BJ (cell line): ENCODE measurements around the gene KIAA0825. TPM values are rescaled to one million over a fixed set of nuclear protein-coding genes. Genes with fewer than 3 reads are reported as not detected.

Experiments
- CTCF ChIA-PET: fragments of 350-600 bp; formaldehyde crosslinking; extraction: SDS; loops from one replicate; lab custom pipeline; 2021; ENCODE audit warnings: antibody characterized with exemption, inconsistent platforms; lab: Yijun Ruan, JAX
- POLR2A ChIA-PET: fragments of 300-600 bp; sonication (Branson Sonifier 250); formaldehyde crosslinking; extraction: SDS; loops from one replicate; lab custom pipeline; 2021; ENCODE audit warnings: antibody characterized with exemption; lab: Charles Lee
- DNase-seq: peaks from one replicate; pipeline ENCODE4 v3.0.0-alpha.2; 2011; ENCODE audit warnings: low read depth
- H3K27me3 ChIP-seq: 2 replicates; pipeline ENCODE4 v1.6.0; 2011; ENCODE audit warnings: low read length; ENCODE audit not compliant: control insufficient read depth, insufficient read depth
- H3K36me3 ChIP-seq: 2 replicates; pipeline ENCODE4 v1.5.1; 2011; ENCODE audit warnings: low read length; ENCODE audit not compliant: control insufficient read depth, insufficient read depth
- H3K4me3 ChIP-seq: 2 replicates; pipeline ENCODE4 v1.5.1; 2011; ENCODE audit warnings: low read depth, mild to moderate bottlenecking, control low read depth, low read length
- polyA plus RNA-seq: library from polyadenylated mRNA; depleted of rRNA; stranded (reverse); fragments of >200 nt; gene quantifications from 2 replicates; pipeline ENCODE4 v1.2.3, GENCODE V29; 2011
- TF ChIP-seq, protein P1 (sequence below): IDR thresholded peaks from 2 replicates; pipeline ENCODE4 v1.5.1; 2011; ENCODE audit warnings: low read depth, mild to moderate bottlenecking, control low read depth, inconsistent platforms, low read length, moderate library complexity; ENCODE audit not compliant: insufficient read depth

KIAA0825 gene
- polyA plus RNA-seq, 1 experiment = 0.69 TPM

DNA sequence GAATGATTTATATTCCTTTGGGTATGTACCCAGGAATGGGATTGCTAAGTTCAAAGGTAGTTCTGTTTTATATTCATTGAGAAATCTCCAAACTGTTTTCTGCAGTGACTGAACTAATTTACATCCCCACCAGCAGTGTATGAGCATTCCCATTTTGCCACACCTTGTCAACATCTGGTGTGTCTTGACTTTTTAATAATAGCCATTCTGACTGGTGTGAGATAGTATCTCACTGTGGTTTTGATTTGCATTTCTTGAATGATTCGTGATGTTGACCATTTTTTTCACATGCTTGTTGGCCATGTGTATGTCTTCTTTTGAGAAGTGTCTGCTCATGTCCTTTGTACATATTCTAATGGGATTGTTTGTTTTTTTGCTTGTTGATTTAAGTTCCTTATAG lies 421.5 kb downstream of the KIAA0825 start:
- ChIA-PET POLR2A (no interaction called here), CTCF (no interaction called here)
- Histone ChIP-seq H3K27me3 (no peaks in the 10 kb centered on the region), H3K4me3 (no peak overlapping the region), H3K36me3 (no peaks in the 10 kb centered on the region)
- DNase-seq = no peak
- TF ChIP-seq, protein P1, sequence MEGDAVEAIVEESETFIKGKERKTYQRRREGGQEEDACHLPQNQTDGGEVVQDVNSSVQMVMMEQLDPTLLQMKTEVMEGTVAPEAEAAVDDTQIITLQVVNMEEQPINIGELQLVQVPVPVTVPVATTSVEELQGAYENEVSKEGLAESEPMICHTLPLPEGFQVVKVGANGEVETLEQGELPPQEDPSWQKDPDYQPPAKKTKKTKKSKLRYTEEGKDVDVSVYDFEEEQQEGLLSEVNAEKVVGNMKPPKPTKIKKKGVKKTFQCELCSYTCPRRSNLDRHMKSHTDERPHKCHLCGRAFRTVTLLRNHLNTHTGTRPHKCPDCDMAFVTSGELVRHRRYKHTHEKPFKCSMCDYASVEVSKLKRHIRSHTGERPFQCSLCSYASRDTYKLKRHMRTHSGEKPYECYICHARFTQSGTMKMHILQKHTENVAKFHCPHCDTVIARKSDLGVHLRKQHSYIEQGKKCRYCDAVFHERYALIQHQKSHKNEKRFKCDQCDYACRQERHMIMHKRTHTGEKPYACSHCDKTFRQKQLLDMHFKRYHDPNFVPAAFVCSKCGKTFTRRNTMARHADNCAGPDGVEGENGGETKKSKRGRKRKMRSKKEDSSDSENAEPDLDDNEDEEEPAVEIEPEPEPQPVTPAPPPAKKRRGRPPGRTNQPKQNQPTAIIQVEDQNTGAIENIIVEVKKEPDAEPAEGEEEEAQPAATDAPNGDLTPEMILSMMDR = no peak

DNA sequence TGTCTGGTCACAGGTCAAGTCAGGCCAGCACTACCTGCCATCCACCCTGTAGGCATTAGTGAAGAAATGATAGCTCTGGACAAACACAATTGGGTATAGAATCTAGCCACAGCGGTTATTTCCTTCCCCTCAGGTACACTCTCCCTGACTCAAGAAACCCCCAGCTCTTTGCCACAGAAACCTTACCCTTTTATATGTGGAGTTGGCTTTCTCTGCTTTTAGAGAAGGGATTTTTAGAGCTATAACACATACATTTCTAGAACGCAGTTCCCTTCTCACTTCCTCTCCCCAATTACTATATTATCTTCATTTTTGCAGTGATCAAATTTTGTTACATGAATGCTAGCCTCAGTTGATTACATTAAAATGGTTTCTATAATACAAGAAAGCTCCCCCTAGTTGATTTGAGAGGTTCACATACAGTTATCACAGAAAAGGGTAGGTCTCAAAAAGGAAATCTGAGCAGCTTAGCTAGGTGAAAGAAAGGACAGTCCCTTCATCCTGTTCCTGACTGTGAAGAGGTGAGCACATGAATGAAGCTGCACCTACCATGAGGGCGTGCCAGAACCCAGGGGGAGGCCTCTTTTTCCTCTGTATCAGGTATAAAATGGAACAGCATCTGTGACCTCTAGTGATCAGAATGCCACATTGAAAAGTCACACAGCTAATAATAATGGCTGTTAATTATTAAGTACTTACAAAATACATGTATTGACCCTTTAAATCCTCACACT lies 425.6 kb downstream of the KIAA0825 start:
- TF ChIP-seq, protein P1 = no peak
- H3K27me3 ChIP-seq = no peaks in the 10 kb centered on the region
- CTCF ChIA-PET = interaction anchor here (0.8 to 1.9 kb wide), 3 partner anchors 10 to 39 kb away, joined by 3 to 5 read pairs (median 3); no protein-coding TSS in a partner anchor
- POLR2A ChIA-PET = no interaction called here
- H3K36me3 ChIP-seq = no peaks in the 10 kb centered on the region
- no peak overlapping the region for H3K4me3 ChIP-seq
- DNase-seq = no peak

DNA sequence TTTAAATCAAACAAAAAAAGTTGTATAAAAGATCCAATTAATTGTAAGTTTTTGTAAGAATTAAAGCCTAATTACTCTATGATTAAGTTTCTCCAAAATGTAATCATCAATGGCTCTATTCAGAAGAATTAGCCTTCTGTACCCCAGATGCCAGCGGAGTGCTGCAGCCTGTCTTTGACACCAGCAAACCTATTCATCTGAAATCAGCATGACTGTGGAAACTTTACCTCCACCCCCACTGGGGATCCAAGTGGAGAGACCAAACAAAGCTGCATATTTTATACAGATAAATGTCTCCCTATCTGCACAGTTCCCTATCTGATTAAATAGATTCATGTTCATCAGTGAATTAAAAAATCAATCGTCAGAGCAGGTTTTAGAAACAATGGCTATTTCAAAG lies 426.8 kb downstream of the KIAA0825 start:
- H3K4me3 ChIP-seq = no peak overlapping the region
- TF ChIP-seq, protein P1 = no peak
- ChIA-PET CTCF (interaction anchor here (1.2 to 1.9 kb wide), 2 partner anchors 10 to 11 kb away, joined by 4 to 5 read pairs; no protein-coding TSS in a partner anchor), POLR2A (no interaction called here)
- H3K36me3 ChIP-seq = no peaks in the 10 kb centered on the region
- no peaks in the 10 kb centered on the region for H3K27me3 ChIP-seq
- no peak for DNase-seq

DNA sequence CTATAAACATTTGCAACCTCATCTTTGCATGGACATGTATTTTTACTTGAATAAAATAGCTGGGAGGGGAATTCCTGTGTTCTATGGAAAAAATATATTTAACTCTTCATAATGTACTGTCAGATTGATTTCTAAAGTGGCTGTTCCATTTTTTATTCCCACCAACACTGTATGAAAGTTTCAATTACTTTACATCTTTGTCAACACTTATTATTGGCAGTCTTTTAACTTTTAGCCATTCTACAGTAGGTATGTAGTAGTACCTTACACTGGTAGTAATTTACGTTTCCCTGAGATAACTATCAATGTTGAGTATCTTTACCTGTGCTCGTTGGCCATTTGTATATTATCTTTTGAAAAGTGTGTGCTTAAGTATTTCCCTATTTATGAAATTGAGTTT lies 429.7 kb downstream of the KIAA0825 start:
- ChIA-PET POLR2A (no interaction called here), CTCF (no interaction called here)
- TF ChIP-seq, protein P1 = no peak
- Histone ChIP-seq H3K4me3 (no peak overlapping the region), H3K27me3 (no peaks in the 10 kb centered on the region), H3K36me3 (no peaks in the 10 kb centered on the region)
- DNase-seq = no peak

DNA sequence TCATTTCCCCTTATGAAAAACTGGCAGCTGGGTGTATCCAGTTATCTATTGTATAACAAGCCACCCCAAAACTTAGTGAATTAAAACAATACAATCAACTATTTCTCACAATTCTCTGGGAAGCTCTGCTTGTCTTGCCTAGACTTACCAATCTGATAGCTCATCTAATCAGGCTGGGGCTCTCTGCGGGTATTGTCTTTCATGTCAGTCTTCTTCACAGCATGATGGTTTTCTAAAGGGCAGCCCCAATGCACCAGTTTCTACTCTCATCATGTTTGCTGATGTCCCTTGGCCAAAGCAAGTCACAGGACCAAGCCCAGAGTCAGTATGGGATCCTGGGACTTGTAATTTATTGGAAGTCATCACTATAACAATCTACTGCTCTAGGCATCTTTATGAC lies 433.5 kb downstream of the KIAA0825 start:
- DNase-seq = no peak
- TF ChIP-seq, protein P1 = no peak
- Histone ChIP-seq H3K36me3 (no peaks in the 10 kb centered on the region), H3K4me3 (no peak overlapping the region), H3K27me3 (no peaks in the 10 kb centered on the region)
- POLR2A ChIA-PET = no interaction called here
- CTCF ChIA-PET = no interaction called here
